ENCODE data around the gene CYBC1. TPM values are rescaled to one million over a fixed set of nuclear protein-coding genes. Genes with fewer than 3 reads are reported as not detected.

The CYBC1 gene
- polyA plus RNA-seq: 66.6 and 101 TPM in 2 replicates
- 36.2 and 49.9 TPM in 2 replicates for polyA minus RNA-seq

GRCh38 chr17:82450357-82451106 lies at the start of gene CYBC1:
TSS of gene CYBC1 (minus strand) at chr17:82450752. CDS start at chr17:82449254, 1,498 bp downstream.
- peak within 1 kb of the TSS; percentile 60 for H3K4me2 ChIP-seq (ENCODE audit: low read length)
- peak within 1 kb of the TSS; percentile 84 for H3K9ac ChIP-seq (ENCODE audit: low read length)
- H3K79me2 ChIP-seq (replicated peaks; ENCODE audit: insufficient read depth, low read length): peaks cover 10% of the 10 kb centered on the region
- H3K27ac ChIP-seq (ENCODE audit: low read length): peak within 1 kb of the TSS; percentile 76
- peak within 1 kb of the TSS; percentile 71 for H2AFZ ChIP-seq (ENCODE audit: low read depth, low read length)
- no peaks in the 10 kb centered on the region for H3K27me3 ChIP-seq (ENCODE audit: insufficient read depth, low read depth, low read length)
- H4K20me1 ChIP-seq (ENCODE audit: insufficient read depth): no peaks in the 10 kb centered on the region
- H3F3A ChIP-seq (ENCODE audit: insufficient read depth, low read length, poor library complexity, severe bottlenecking): no peaks in the 10 kb centered on the region
- H3K36me3 ChIP-seq (ENCODE audit: insufficient read depth, low read length): no peaks in the 10 kb centered on the region
- H3K9me2 ChIP-seq (ENCODE audit: insufficient read depth, low read length): no peaks in the 10 kb centered on the region
- no peaks in the 10 kb centered on the region for H3K9me3 ChIP-seq (ENCODE audit: low read length)
- TF ChIP-seq EZH2 (IDR thresholded peaks at IDR 0.05; ENCODE audit: borderline replicate concordance, insufficient read depth, low read length, poor library complexity, severe bottlenecking): no peak
- peak; percentile 57 for TF ChIP-seq SMC3 (conservative IDR thresholded peaks at IDR 0.05; ENCODE audit: poor library complexity)
- TF ChIP-seq CTCF (IDR thresholded peaks at IDR 0.05; ENCODE audit: poor library complexity, severe bottlenecking): no peak
- peak; percentile 82 for TF ChIP-seq TAF1 (IDR thresholded peaks at IDR 0.05; ENCODE audit: low read depth)
- TF ChIP-seq MXI1 (conservative IDR thresholded peaks at IDR 0.05; ENCODE audit: poor library complexity, severe bottlenecking): peak; percentile 84
- peak; percentile 79 for TF ChIP-seq REST (IDR thresholded peaks at IDR 0.05; ENCODE audit: borderline replicate concordance)
- TF ChIP-seq POLR2AphosphoS5 (IDR thresholded peaks at IDR 0.05): peak; percentile 96
- TF ChIP-seq EP300 (conservative IDR thresholded peaks at IDR 0.05; ENCODE audit: poor library complexity, severe bottlenecking): peak; percentile 50
- H3K4me3 ChIP-seq (ENCODE audit: low read length): peak within 1 kb of the TSS; percentile 86

DNA sequence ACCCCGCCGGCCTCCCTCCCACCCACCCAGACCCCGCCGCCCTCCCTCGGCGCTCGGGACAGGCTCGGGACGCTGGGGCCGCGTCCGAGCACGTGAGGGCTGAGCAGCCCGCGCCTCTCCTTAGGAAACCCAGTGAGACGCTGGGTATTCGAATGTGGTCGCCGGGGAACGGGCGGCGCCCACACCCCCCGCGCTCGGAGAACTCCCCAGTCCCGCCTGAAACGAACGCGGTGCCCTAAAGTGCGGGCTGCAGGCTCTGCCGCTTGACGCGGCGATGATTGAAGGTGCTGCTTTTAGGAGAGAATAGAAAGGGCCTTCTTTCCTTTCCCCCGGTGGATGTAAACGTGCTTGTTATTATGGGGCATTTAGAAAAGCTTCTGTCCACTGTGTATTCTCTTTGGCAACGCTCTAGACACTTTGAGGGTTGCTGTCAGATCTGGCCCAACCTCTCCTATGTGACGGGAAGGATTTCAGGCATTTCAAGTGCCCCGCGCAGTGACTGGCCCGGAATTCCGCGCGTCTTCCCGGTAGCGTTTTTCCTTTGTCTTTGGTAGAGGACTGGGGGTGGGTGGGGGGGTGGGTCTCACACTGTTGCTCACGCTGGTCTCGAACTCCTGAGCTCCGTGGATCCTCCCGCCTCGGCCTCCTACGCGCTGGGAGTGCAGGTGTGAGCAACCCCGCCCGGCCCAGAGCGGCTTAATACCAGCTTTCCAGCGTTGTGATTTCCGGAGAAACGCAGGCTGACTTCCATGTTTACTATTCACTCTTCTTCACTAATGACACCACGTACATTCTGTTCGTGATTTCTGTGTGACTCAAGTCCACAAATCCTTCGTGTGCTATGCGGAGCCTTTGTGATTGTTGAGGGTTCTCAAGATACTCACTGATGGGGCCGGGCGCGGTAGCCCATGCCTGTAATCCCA lies 47.2 kb upstream of the CYBC1 start:
- Histone ChIP-seq H3K9ac (ENCODE audit: low read length) (peak overlapping the region; percentile 67), H3K27ac (ENCODE audit: low read length) (peak overlapping the region; percentile 60), H3K4me2 (ENCODE audit: low read length) (peak overlapping the region; percentile 60), H3K27me3 (ENCODE audit: insufficient read depth, low read depth, low read length) (no peaks in the 10 kb centered on the region), H3F3A (ENCODE audit: insufficient read depth, low read length, poor library complexity, severe bottlenecking) (no peaks in the 10 kb centered on the region), H3K9me2 (ENCODE audit: insufficient read depth, low read length) (no peaks in the 10 kb centered on the region), H4K20me1 (ENCODE audit: insufficient read depth) (no peaks in the 10 kb centered on the region), H3K9me3 (ENCODE audit: low read length) (no peaks in the 10 kb centered on the region), H3K36me3 (ENCODE audit: insufficient read depth, low read length) (no peaks in the 10 kb centered on the region), H3K4me3 (ENCODE audit: low read length) (peak overlapping the region; percentile 76), H3K79me2 (replicated peaks; ENCODE audit: insufficient read depth, low read length) (no peaks in the 10 kb centered on the region), H2AFZ (ENCODE audit: low read depth, low read length) (peak overlapping the region; percentile 23)
- TF ChIP-seq POLR2AphosphoS5 (IDR thresholded peaks at IDR 0.05) (no peak), REST (IDR thresholded peaks at IDR 0.05; ENCODE audit: borderline replicate concordance) (no peak), SMC3 (conservative IDR thresholded peaks at IDR 0.05; ENCODE audit: poor library complexity) (no peak), MXI1 (conservative IDR thresholded peaks at IDR 0.05; ENCODE audit: poor library complexity, severe bottlenecking) (no peak), EP300 (conservative IDR thresholded peaks at IDR 0.05; ENCODE audit: poor library complexity, severe bottlenecking) (no peak), EZH2 (IDR thresholded peaks at IDR 0.05; ENCODE audit: borderline replicate concordance, insufficient read depth, low read length, poor library complexity, severe bottlenecking) (no peak)

Data from neural cell (in vitro differentiated cells).